ENCODE data around the gene POLE. TPM values are rescaled to one million over a fixed set of nuclear protein-coding genes. Genes with fewer than 3 reads are reported as not detected.

POLE gene
- total RNA-seq, 2 experiments from 2014 or later = 157 to 230 TPM

GRCh38 chr12:132614861-132615578 lies 72.1 kb downstream of the POLE start:
- H3K79me2 ChIP-seq (ENCODE audit: insufficient read depth, low read depth, low read length) = no peaks in the 10 kb centered on the region
- no TSS peak for BruUV-seq (replicated peaks)
- H3K9me2 ChIP-seq (ENCODE audit: insufficient read depth, low read length) = no peaks in the 10 kb centered on the region
- peak; percentile 84 for DNase-seq (ENCODE audit: low spot score)
- TF ChIP-seq CTCF (conservative IDR thresholded peaks at IDR 0.05; ENCODE audit: low read length) (peak; percentile 96), EZH2phosphoT487 (IDR thresholded peaks at IDR 0.05; ENCODE audit: borderline replicate concordance, low read depth, low read length) (no peak)
- peaks cover 9% of the 10 kb centered on the region for H3K4me1 ChIP-seq (ENCODE audit: insufficient read depth, low read length, poor library complexity, severe bottlenecking)
- ChIA-PET POLR2A (interaction anchor here (0.9 to 1.5 kb wide), 2 partner anchors 19 to 20 kb away, joined by 3 read pairs; no protein-coding TSS in a partner anchor), CTCF (ENCODE audit: unreplicated experiment) (interaction anchor here (0.6 to 0.9 kb wide), 2 partner anchors 22 to 200 kb away, joined by 3 to 4 read pairs; no protein-coding TSS in a partner anchor)
- H2AFZ ChIP-seq (ENCODE audit: low read length) = no peak overlapping the region
- no peaks in the 10 kb centered on the region for H3K36me3 ChIP-seq (ENCODE audit: insufficient read depth, low read length)
- intact Hi-C loops (cut with micrococcal nuclease; ENCODE audit: unreplicated experiment) = loop anchor here (1.0 to 2.0 kb wide), 2 partner anchors 15 to 18 kb away; no protein-coding TSS in a partner anchor
- H3K4me2 ChIP-seq (ENCODE audit: low read length) = no peak overlapping the region
- peaks cover 20% of the 10 kb centered on the region; the same call in 1 of the 2 replicates for H3K9me3 ChIP-seq (ENCODE audit: low read length)
- no peak overlapping the region for H3K27ac ChIP-seq (ENCODE audit: low read depth, low read length, poor library complexity, severe bottlenecking)
- no peaks in the 10 kb centered on the region for H4K20me1 ChIP-seq (ENCODE audit: insufficient read depth, low read length)
- H3K4me3 ChIP-seq (ENCODE audit: low read depth, low read length, poor library complexity, severe bottlenecking) = no peak overlapping the region

- POLR2A ChIA-PET = no interaction called here
Observed at GRCh38 chr12:132614029-132614428, 73.1 kb downstream of the POLE start.

More at GRCh38 chr12:132614029-132614428, 73.1 kb downstream of the POLE start:
- intact Hi-C loops (cut with micrococcal nuclease; ENCODE audit: unreplicated experiment) = loop anchor here (2.0 kb wide), 1 partner anchor 19 kb away; no protein-coding TSS in a partner anchor
- peaks cover 20% of the 10 kb centered on the region; the same call in 1 of the 2 replicates for H3K9me3 ChIP-seq (ENCODE audit: low read length)
- H3K4me3 ChIP-seq (ENCODE audit: low read depth, low read length, poor library complexity, severe bottlenecking) = no peak overlapping the region
- CTCF ChIA-PET (ENCODE audit: unreplicated experiment) = no interaction called here
- no peak for DNase-seq (ENCODE audit: low spot score)
- TF ChIP-seq CTCF (conservative IDR thresholded peaks at IDR 0.05; ENCODE audit: low read length) (no peak), EZH2phosphoT487 (IDR thresholded peaks at IDR 0.05; ENCODE audit: borderline replicate concordance, low read depth, low read length) (no peak)
- H3K36me3 ChIP-seq (ENCODE audit: insufficient read depth, low read length) = no peaks in the 10 kb centered on the region
- no peaks in the 10 kb centered on the region for H3K79me2 ChIP-seq (ENCODE audit: insufficient read depth, low read depth, low read length)
- no peak overlapping the region for H3K4me2 ChIP-seq (ENCODE audit: low read length)
- H3K4me1 ChIP-seq (ENCODE audit: insufficient read depth, low read length, poor library complexity, severe bottlenecking) = peaks cover 9% of the 10 kb centered on the region
- no peaks in the 10 kb centered on the region for H3K9me2 ChIP-seq (ENCODE audit: insufficient read depth, low read length)
- no TSS peak for BruUV-seq (replicated peaks)
- H4K20me1 ChIP-seq (ENCODE audit: insufficient read depth, low read length) = no peaks in the 10 kb centered on the region
- H2AFZ ChIP-seq (ENCODE audit: low read length) = no peak overlapping the region
- no peak overlapping the region for H3K27ac ChIP-seq (ENCODE audit: low read depth, low read length, poor library complexity, severe bottlenecking)
